ENCODE data around the gene PGGHG.
"Not testable (repeated sequence)": the region's sequence is repeated elsewhere in the genome, so short reads cannot be mapped to it uniquely, and the experiment has no call there.

The PGGHG gene

GRCh38 chr11:299081-299891 lies 10.4 kb downstream of the PGGHG start, which contains the start of gene IFITM5:
IFITM5 (minus strand) TSS chr11:299526; CDS start chr11:299490, 36 bp downstream.
- no peak for DNase-seq

- no peak for DNase-seq
These were observed 11.2 kb downstream of the PGGHG start for GRCh38 chr11:299951-300735.

- DNase-seq, result no peak
These were observed 14.4 kb downstream of the PGGHG start for GRCh38 chr11:303363-303762.

DNA sequence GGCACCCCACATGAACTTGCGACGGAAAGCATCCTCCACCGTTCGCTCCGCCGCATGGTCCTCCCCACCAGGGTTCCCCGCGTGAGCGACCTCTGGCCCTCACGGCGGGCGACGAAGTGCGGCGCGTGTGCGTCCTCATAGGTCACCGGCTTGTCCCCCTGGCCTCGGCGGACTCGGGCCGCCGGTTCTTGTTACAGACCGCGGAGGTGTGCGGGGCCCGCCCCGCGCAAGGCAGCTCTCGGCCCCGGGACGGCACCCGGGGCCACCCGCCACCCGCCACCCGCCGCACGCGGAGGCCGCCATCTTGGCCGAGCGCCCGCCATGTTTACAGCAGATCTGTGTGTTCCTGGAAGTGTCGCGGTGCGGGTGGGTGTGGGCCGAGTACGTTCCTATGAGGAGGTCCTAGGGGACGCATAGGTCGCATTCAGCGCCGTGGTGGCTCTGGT lies 15.2 kb downstream of the PGGHG start:
- no peak for DNase-seq

- DNase-seq, result peak; percentile 65
These were observed 16.3 kb downstream of the PGGHG start for GRCh38 chr11:304915-305843.

DNA sequence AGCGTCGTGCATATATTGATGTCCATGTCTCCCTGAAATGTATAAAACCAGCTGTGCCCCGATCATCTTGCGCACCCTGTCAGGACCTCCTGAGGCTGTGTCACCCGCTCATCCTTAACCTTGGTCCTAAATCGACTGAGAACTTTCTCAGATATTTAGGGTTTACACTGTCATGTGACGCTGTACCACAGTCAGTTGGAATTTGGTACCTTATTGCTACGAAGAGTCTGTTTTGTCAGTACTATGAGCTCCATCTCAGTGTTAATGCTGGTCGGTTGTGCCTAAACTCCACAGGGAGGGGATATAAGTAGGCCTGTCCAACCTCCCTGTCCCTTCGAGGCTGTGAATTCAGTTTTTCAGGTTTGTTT lies 16.9 kb downstream of the PGGHG start:
- DNase-seq, result no peak

GRCh38 chr11:306645-307371 lies 17.9 kb downstream of the PGGHG start:
- DNase-seq, result no peak

- DNase-seq, result peak; percentile 65
These were observed 19.1 kb downstream of the PGGHG start, which contains the start of gene IFITM2 for GRCh38 chr11:307766-308708. IFITM2 (plus strand) TSS chr11:307816; CDS start chr11:308193, 377 bp downstream.

DNA sequence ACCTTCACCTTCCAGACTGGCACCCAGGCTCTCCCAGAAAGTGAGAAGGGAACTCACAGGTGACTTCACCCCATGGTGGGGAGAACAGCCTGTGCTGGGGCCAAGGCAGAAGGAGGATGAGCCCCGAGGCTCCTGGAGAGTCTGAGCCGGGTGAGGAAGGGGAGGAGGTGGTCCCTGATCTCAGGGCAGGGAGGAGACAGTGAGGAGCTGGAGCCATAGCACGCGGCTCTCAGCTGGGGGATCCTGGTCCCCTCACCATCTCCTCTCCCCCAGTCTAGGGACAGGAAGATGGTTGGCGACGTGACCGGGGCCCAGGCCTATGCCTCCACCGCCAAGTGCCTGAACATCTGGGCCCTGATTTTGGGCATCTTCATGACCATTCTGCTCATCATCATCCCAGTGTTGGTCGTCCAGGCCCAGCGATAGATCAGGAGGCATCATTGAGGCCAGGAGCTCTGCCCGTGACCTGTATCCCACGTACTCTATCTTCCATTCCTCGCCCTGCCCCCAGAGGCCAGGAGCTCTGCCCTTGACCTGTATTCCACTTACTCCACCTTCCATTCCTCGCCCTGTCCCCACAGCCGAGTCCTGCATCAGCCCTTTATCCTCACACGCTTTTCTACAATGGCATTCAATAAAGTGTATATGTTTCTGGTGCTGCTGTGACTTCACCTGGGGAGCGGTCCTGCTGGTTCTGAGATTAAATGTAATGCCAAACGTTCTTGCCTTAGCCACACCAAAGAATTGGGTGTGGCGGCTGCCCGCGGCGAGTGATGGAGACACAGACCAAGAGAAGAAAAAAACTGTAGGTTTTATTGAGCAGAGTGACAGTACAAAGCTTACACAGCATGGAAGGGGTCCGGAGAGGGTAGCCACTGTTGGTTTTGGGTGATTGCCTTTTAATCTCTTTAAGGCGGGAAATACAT lies 20.1 kb downstream of the PGGHG start:
- DNase-seq, result peak; percentile 59

DNA sequence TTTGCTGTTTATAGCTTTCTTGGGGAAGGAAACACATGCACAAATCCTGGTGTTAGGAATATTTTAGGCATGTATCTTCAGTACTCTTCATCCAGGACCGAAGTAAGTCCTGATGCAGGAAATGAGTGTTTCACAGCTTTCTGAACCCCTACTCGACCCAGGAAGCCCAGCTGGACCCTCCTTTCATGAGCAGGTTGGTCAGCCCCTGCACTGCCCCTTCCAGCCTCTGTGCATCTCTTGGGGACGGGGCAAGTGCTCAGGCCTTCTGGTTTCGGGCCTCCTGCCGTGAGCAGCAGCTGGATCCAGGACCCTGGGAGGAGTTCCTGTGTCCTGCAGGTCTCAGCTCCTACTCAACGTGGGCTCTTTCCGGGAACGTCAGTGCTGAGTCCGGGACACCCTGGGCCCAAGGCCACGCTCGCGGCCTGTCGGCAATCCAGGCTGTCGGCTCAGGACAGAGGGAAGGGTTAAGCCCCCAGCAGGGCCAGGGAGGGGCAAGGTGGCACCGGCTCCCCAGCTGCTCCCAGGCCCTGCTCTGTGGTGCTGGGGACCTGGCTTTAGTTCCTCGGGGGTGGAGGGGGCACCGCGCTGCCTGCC lies 21.1 kb downstream of the PGGHG start:
- DNase-seq, result not testable (repeated sequence)

DNA sequence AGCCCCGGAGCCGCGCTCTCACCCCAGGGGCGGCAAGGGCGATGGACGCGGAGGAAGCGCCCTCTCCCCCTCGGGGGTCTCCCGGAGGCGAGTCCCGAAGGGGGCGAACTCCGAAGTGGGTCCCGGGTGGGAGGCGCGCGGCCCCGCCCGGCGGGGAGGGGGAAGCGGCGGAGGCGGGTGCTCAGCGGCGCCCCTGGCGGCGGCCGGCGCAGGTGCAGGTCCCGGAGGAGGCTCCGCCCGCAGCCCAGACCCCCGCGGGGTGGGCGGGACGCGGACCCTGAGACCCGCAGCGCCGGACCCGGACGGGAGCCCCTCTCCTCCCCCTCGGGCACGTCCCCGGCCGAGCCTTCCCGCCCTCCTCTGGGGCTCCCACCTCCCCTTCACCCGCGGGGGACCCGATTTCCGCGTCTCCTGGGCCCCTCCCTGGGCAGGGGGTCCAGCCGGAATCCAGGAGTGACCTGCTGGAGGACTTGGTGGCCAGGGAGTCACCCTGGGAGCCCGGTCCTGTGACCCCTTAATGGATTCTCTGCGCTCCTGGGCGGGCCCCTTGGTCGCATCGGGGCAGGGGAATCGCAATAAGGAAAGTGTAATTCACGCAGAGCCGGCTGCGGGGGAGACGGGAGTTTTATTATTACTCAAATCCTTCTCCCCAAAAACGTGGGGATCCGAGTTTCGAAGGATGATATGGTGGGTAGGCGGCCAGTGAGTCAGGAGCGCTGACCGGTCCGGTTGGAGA lies 22.3 kb downstream of the PGGHG start:
- DNase-seq, result not testable (repeated sequence)

DNA sequence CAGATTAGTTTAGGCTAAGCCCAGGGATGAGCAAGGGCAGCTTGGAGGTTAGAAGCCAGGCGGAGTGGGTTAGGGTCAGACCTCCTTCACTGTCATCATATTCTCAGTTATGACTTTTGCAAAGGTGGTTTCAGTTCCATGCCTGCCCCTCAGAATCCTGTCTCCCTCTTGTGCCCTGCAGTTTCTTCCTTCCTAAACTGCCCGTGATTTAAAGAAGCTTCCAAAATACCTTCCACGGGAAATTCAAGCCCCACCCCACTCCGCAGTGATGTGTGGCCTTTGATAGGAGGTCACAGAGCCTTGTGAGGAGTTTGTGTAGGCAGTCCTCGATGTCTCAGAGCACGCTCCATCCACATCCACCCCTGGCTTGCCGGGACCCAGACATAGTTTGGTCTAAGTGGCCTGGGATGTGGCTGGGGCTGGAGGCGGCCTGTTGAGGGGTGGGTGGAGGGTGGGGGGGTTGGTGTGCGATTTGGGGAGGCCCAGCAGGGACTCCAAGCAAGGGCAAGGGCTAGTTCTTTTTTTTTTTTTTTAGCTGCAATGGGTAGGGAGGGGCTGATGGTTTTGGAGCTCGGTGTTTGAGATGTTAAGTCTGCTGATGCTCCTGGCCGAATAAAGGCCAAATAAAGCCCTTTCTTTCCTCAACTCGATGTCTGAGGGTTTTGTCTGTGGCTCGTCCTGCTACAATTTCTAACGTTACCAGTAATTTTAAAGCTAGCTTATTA lies 23.3 kb downstream of the PGGHG start:
- DNase-seq, result peak; percentile 46

DNA sequence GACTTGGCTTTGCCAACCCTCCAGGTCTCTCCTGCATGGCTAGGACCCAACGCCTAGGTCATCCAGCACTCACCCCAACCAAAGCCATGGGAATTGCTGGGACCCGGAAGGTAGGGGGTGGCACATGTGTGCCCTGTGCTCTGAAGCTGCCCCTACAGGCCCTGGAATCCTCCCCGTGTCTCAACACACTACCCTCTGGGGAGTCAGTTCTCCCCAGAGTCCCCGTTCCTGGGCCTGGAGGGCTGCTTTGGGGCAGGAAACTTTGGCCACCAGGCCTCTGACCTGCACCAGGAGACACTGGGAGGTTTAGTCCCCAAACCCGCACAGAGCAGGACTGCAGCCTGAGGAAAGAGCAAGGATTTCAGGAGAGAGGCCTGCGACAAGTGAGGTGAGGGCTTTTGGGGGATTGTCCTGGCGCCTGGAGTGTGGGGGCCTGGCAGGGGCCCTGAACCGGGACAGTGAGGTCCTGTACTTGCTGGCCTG lies 24.4 kb downstream of the PGGHG start:
- peak; percentile 31 for DNase-seq

- peak; percentile 86 for DNase-seq
These were observed 25.0 kb downstream of the PGGHG start, which contains the start of gene IFITM1 for GRCh38 chr11:313787-314553. IFITM1 (plus strand) TSS chr11:314040; CDS start chr11:314171, 131 bp downstream.

- DNase-seq, result not testable (repeated sequence)
These were observed 25.6 kb downstream of the PGGHG start for GRCh38 chr11:314554-314875.

- no peak for DNase-seq
These were observed 26.1 kb downstream of the PGGHG start for GRCh38 chr11:315051-315481.

- DNase-seq, result no peak
These were observed 26.6 kb downstream of the PGGHG start for GRCh38 chr11:315516-315994.

Data from activated CD4-positive, alpha-beta T cell treated with anti-CD3 and anti-CD28 coated beads, Interleukin-2, Interleukin-6, amounts not matched to agents 100 ng/mL and 50 ng/mL, durations not matched to agents 16 hours and 8 hours (primary cell).